Colonic mucosa (tissue), 4 donors: ENCODE results near the gene ECE2. TPM values are rescaled to one million over a fixed set of nuclear protein-coding genes. Genes with fewer than 3 reads are reported as not detected.
A peak's percentile ranks its signal among the peaks of the same experiment; 100 is the strongest.

Experiments used
- DNase-seq: peaks from one replicate; pipeline ENCODE4 v3.0.0-alpha.2; 2020
- H3K27ac ChIP-seq: fragments of 200-600 bp; one replicate; pipeline ENCODE4 v1.8.0; 2021
- H3K27me3 ChIP-seq: fragments of 200-600 bp; one replicate; pipeline ENCODE4 v1.8.0; 2021
- H3K36me3 ChIP-seq: fragments of 200-600 bp; one replicate; pipeline ENCODE4 v1.8.0; 2021
- H3K4me1 ChIP-seq: fragments of 200-600 bp; one replicate; pipeline ENCODE4 v1.8.0; 2021; ENCODE audit warnings: mild to moderate bottlenecking
- H3K4me3 ChIP-seq: fragments of 200-600 bp; one replicate; pipeline ENCODE4 v1.8.0; 2021
- H3K9ac ChIP-seq, 2 donors: one replicate each; pipeline ENCODE4 v1.7.0; 2013; ENCODE audit warnings: control low read depth in 2 of 2, low read depth in 2 of 2, low read length in 2 of 2
- H3K9me3 ChIP-seq: fragments of 200-600 bp; one replicate; pipeline ENCODE4 v1.8.0; 2021
- intact Hi-C: fragments of 100-400 bp; cut with DNase I; formaldehyde crosslinking; loops from one replicate; pipeline ENCODE4 v1.14.1; 2022
- total RNA-seq, 2 donors: library from RNA; stranded (reverse); fragmentation: NEBNext Ultra II Directional in 1 of 2; extraction: Animal tissue kit (Norgen Biotek cat#: 25700) in 1 of 2; gene quantifications; one replicate each; pipeline ENCODE4 v1.2.1, GENCODE V29; 2021
- TF ChIP-seq, protein P1 (sequence below): fragments of 200-600 bp; IDR thresholded peaks from one replicate; pipeline ENCODE4 v1.8.0; 2022; ENCODE audit warnings: antibody characterized with exemption, mild to moderate bottlenecking
- donor health status: healthy.
- donor health status: DM: no; HTN: no; CAD: no.
- donor health status: DM: no; HTN: no; CAD: no.

Gene ECE2
- total RNA-seq, 2 donors from 2014 or later, result 0.37 TPM; not detected in 1

DNA sequence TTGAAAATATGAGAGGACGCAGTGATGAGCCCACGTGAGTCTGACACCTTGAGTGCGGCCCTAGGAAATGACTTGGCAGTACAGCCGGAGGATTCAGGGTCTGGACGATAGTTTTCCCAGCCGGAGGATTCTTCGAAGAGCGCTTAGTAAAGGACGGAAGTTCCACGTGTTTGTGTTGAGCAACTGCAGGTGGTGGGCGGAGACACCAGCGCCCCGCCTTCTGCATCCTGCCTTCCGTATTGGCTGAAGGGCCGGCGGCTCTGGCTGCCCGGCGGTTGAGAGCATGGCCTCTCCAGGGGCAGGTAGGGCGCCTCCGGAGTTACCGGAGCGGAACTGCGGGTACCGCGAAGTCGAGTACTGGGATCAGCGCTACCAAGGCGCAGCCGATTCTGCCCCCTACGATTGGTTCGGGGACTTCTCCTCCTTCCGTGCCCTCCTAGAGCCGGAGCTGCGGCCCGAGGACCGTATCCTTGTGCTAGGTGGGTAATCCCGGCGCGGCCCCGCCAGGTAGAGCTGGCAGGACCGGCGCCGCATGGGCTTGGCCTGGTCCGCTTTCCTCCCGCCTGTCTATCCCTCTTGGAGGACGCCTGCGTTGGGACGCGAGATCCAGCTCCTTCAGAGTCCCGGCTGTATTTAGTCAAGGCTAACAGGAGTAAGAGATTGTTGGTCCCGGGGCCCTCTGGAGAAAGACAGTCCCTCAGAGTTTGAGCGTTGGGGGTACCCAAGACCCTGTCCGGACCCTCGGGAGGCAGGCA, 26.2 kb upstream of the ECE2 start, which contains the start of gene EEF1AKMT4:
TSS of gene EEF1AKMT4 (plus strand) at position 261 of the 755 bp plus-strand sequence. CDS start at position 284, 23 bp downstream.
- intact Hi-C loops, result no loop called here
- Histone ChIP-seq H3K4me3 (peak within 1 kb of the TSS; percentile 96), H3K9ac (peak within 1 kb of the TSS; percentile 75 to 100), H3K27me3 (no peaks in the 10 kb centered on the region), H3K36me3 (no peaks in the 10 kb centered on the region), H3K4me1 (peaks cover 5% of the 10 kb centered on the region), H3K27ac (peak within 1 kb of the TSS; percentile 85), H3K9me3 (no peaks in the 10 kb centered on the region)
- TF ChIP-seq, protein P1, sequence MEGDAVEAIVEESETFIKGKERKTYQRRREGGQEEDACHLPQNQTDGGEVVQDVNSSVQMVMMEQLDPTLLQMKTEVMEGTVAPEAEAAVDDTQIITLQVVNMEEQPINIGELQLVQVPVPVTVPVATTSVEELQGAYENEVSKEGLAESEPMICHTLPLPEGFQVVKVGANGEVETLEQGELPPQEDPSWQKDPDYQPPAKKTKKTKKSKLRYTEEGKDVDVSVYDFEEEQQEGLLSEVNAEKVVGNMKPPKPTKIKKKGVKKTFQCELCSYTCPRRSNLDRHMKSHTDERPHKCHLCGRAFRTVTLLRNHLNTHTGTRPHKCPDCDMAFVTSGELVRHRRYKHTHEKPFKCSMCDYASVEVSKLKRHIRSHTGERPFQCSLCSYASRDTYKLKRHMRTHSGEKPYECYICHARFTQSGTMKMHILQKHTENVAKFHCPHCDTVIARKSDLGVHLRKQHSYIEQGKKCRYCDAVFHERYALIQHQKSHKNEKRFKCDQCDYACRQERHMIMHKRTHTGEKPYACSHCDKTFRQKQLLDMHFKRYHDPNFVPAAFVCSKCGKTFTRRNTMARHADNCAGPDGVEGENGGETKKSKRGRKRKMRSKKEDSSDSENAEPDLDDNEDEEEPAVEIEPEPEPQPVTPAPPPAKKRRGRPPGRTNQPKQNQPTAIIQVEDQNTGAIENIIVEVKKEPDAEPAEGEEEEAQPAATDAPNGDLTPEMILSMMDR, result peak; percentile 49
- peak; percentile 97 for DNase-seq

DNA sequence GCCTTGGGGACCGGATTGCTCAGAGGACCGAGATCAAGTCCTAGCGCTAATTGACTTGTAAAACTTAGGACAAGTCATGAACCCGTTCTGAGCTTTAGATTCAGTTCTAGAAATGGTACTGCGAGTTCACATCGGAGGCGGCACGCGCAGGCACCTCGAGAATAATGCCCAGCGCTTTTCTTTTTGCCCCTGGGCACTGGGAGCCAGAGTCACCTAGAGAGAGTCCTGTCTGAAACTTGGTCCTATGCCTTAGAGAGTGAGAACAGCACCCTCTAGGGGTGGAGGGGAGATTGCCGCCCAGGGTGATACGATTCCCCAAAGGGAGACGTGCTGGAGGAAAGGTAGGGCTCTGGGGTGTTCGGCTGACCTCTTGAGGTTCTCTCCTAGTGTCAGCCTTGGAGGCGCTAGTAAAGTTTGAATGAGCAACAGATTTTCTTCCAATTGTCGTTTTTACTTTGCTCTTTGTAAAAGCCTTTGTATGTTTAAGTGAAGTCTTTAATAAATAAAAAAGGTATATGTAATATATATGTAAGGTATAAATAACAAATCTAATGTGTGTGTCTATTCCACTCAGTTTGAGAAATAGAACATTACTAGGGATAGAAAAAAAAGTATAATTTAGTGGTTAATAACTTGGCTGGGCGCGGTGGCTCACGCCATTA, 25.5 kb upstream of the ECE2 start:
- TF ChIP-seq, protein P1, result peak; percentile 93

DNA sequence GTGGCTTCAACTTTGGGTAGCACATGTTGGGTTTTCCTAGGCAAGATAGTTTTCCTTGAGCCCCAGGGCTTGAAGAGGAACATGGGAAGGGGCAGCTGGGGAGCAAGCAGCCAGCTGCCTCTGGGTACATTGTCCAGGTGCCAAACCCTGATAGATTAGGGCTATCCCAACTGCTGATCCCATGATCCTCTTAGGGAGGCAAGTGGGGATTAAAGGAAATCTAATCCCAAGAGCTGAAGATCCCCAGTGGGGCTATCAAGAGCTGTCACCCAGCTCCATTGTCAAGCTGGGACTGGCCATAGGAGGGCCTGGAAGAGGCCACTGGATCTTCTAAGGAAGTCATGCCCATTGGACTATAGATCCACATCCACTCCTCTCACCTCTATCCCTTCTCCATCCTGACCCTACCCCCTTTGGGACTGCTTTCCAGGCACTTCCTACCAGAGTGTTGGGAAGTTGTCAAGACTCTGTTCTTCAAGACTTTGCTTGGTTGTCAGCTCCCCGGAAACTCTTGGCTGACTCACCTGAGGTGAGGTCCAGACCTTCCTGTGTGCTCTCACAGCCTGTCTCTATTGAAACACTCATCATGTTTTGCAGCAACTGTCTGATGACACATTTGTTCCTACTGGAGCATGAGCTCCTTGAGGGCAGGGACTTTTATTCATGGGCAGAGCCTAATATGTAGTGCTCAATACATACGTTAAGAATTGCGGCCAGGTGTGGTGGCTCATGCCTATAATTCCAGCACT, 20.4 kb upstream of the ECE2 start:
- H3K4me1 ChIP-seq, result no peaks in the 10 kb centered on the region
- no peak overlapping the region for H3K27ac ChIP-seq
- intact Hi-C loops, result no loop called here
- no peaks in the 10 kb centered on the region for H3K9me3 ChIP-seq
- H3K36me3 ChIP-seq, result no peaks in the 10 kb centered on the region
- H3K27me3 ChIP-seq, result peaks cover 15% of the 10 kb centered on the region
- TF ChIP-seq, protein P1, result no peak
- no peak overlapping the region for H3K4me3 ChIP-seq
- no peak overlapping the region for H3K9ac ChIP-seq
- no peak for DNase-seq

More for the DNA sequence above, 25.5 kb upstream of the ECE2 start:
- H3K36me3 ChIP-seq, result no peaks in the 10 kb centered on the region
- peak overlapping the region; percentile 85 for H3K27ac ChIP-seq
- H3K9me3 ChIP-seq, result no peaks in the 10 kb centered on the region
- H3K4me1 ChIP-seq, result peaks cover 5% of the 10 kb centered on the region
- intact Hi-C loops, result no loop called here
- H3K9ac ChIP-seq, result peak overlapping the region; percentile 44 to 100
- DNase-seq, result peak; percentile 97
- no peaks in the 10 kb centered on the region for H3K27me3 ChIP-seq
- peak overlapping the region; percentile 96 for H3K4me3 ChIP-seq

DNA sequence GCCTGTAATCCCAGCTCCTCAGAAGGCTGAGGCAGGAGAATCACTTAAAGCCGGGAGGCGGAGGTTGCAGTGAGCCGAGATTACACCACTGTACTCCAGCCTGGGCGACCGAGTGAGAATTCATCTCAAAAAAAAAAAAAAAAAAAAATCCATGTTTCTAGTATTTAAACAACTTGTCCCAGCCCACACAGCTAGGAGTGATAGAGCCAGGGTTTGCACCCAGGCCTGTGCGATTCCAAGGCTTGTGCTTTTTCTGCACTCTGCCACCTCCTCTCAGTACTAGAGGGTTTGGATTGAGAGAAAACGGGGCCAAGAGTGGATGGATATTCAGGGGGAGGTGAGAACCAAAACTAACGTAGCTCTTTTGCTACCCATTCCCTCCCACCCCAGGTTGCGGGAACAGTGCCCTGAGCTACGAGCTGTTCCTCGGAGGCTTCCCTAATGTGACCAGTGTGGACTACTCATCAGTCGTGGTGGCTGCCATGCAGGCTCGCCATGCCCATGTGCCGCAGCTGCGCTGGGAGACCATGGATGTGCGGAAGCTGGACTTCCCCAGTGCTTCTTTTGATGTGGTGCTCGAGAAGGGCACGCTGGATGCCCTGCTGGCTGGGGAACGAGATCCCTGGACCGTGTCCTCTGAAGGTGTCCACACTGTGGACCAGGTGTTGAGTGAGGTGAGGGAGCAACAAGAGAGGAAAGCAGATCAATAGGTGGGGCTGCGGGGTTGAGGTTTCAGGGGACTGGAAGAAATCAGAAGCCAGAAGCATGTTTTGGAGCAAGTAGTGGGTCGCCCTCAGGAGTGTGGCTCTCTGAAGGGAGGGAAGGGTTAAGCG, 18.5 kb upstream of the ECE2 start:
- TF ChIP-seq, protein P1, result no peak
- no peak overlapping the region for H3K27ac ChIP-seq
- no peak for DNase-seq
- H3K36me3 ChIP-seq, result no peaks in the 10 kb centered on the region
- H3K9ac ChIP-seq, result no peak overlapping the region
- intact Hi-C loops, result no loop called here
- H3K27me3 ChIP-seq, result peaks cover 31% of the 10 kb centered on the region
- no peaks in the 10 kb centered on the region for H3K9me3 ChIP-seq
- H3K4me1 ChIP-seq, result peaks cover 3% of the 10 kb centered on the region
- no peak overlapping the region for H3K4me3 ChIP-seq

DNA sequence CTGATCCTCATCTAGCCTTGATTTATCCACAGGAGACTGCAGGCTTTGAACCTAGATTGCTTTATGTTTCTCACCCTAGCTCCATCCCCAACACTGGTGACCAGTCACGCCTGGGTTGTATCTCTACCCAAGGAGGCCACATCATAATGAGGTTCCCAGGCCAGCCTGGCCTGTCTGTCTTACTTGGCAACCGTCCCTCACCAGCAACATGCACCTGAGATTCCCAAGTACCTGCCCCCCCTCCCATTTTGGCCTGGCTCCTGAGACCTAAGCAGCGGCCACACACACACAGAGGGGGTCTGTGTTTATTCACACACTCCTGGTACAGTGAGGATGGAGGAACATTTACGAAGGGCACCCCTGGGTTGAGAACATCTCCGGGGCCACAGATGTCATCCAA, 16.9 kb upstream of the ECE2 start:
- Histone ChIP-seq H3K4me3 (no peak overlapping the region), H3K9ac (no peak overlapping the region), H3K36me3 (no peaks in the 10 kb centered on the region), H3K9me3 (no peaks in the 10 kb centered on the region), H3K4me1 (peaks cover 3% of the 10 kb centered on the region), H3K27ac (no peak overlapping the region), H3K27me3 (peaks cover 42% of the 10 kb centered on the region)
- intact Hi-C loops, result no loop called here
- TF ChIP-seq, protein P1, result no peak
- no peak for DNase-seq
